ENCODE results near the gene ITPK1.

Gene ITPK1

GRCh38 chr14:92938235-92938875 lies 177.4 kb downstream of the ITPK1 start:
- TF ChIP-seq SIN3A (IDR thresholded peaks at IDR 0.05; ENCODE audit: borderline replicate concordance, insufficient read depth, low read length) (no peak), POLR2AphosphoS5 (IDR thresholded peaks at IDR 0.05; ENCODE audit: low read depth, low read length) (no peak), REST (IDR thresholded peaks at IDR 0.05; ENCODE audit: insufficient read depth in 1 of 2, low read depth in 2 of 2, low read length in 2 of 2) (no peak), FOXP2 (optimal IDR thresholded peaks at IDR 0.05; ENCODE audit: borderline replicate concordance, extremely low read depth, extremely low read length, insufficient read depth) (no peak), TAF1 (IDR thresholded peaks at IDR 0.05; ENCODE audit: borderline replicate concordance, insufficient read depth, low read length) (no peak)

GRCh38 chr14:92937051-92937937 lies 178.4 kb downstream of the ITPK1 start:
- no peak for TF ChIP-seq REST (IDR thresholded peaks at IDR 0.05; ENCODE audit: insufficient read depth in 1 of 2, low read depth in 2 of 2, low read length in 2 of 2)
- no peak for TF ChIP-seq POLR2AphosphoS5 (IDR thresholded peaks at IDR 0.05; ENCODE audit: low read depth, low read length)
- TF ChIP-seq SIN3A (IDR thresholded peaks at IDR 0.05; ENCODE audit: borderline replicate concordance, insufficient read depth, low read length): no peak
- no peak for TF ChIP-seq TAF1 (IDR thresholded peaks at IDR 0.05; ENCODE audit: borderline replicate concordance, insufficient read depth, low read length)
- TF ChIP-seq FOXP2 (optimal IDR thresholded peaks at IDR 0.05; ENCODE audit: borderline replicate concordance, extremely low read depth, extremely low read length, insufficient read depth): no peak

- TF ChIP-seq POLR2AphosphoS5 (IDR thresholded peaks at IDR 0.05; ENCODE audit: low read depth, low read length): no peak
- TF ChIP-seq TAF1 (IDR thresholded peaks at IDR 0.05; ENCODE audit: borderline replicate concordance, insufficient read depth, low read length): no peak
- no peak for TF ChIP-seq SIN3A (IDR thresholded peaks at IDR 0.05; ENCODE audit: borderline replicate concordance, insufficient read depth, low read length)
- TF ChIP-seq REST (IDR thresholded peaks at IDR 0.05; ENCODE audit: insufficient read depth in 1 of 2, low read depth in 2 of 2, low read length in 2 of 2): no peak
- TF ChIP-seq FOXP2 (optimal IDR thresholded peaks at IDR 0.05; ENCODE audit: borderline replicate concordance, extremely low read depth, extremely low read length, insufficient read depth): no peak
Measured at GRCh38 chr14:92936085-92936484, 179.6 kb downstream of the ITPK1 start.

- TF ChIP-seq FOXP2 (optimal IDR thresholded peaks at IDR 0.05; ENCODE audit: borderline replicate concordance, extremely low read depth, extremely low read length, insufficient read depth) (no peak), REST (IDR thresholded peaks at IDR 0.05; ENCODE audit: insufficient read depth in 1 of 2, low read depth in 2 of 2, low read length in 2 of 2) (no peak), POLR2AphosphoS5 (IDR thresholded peaks at IDR 0.05; ENCODE audit: low read depth, low read length) (no peak), SIN3A (IDR thresholded peaks at IDR 0.05; ENCODE audit: borderline replicate concordance, insufficient read depth, low read length) (no peak)
Measured at GRCh38 chr14:92935446-92935845, 180.3 kb downstream of the ITPK1 start.

Data from PFSK-1 (cell line).